ENCODE data around the gene PLCL2. TPM values are rescaled to one million over a fixed set of nuclear protein-coding genes. Genes with fewer than 3 reads are reported as not detected.

Gene PLCL2
- total and polyA plus RNA-seq, 12 donors = 4.5 to 44.0 (median 27.1) TPM

DNA sequence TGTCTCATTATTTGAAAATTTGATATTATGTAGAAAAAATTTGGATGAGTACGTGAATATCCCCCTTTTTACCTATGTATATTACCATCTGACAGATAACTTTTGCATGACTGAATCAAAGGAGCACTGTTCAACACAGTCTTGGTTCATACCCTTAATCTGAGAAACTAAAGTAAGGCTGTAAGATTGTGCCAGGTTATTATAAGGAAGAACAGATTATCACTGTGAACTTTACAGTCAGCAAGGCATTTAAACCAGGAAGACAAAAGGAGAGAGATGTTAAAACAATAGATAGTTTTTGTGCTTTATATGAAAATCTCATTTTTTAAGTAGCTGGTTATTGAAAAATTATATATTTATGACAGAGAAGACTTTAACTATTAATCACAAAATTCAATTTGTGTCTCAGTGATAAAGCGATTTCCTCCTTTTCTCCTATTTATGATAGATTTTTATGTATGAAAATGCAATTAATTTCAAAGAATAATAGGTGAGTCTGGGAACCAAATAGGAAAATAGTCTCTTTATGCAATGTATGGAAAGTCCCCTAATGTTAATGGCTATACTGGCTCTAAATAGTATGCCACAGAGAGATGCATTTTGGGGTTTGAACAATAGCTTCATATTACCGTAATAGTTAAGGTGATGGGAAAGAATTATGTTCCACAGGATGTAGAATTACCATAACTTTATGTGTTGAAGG, 33.4 kb downstream of the PLCL2 start:
- no peaks in the 10 kb centered on the region for H3K36me3 ChIP-seq (replicated peaks in 1 of 2)
- H3K4me3 ChIP-seq = no peak overlapping the region
- DNase-seq = no peak
- WGBS, 4 donors = 86 to 89% (median 87%) methylated on average over 3 of the region's 3 CpGs
- H3K27ac ChIP-seq = no peak overlapping the region
- TF ChIP-seq POLR2A (IDR thresholded peaks at IDR 0.05) = no peak
- TF ChIP-seq, protein P1, sequence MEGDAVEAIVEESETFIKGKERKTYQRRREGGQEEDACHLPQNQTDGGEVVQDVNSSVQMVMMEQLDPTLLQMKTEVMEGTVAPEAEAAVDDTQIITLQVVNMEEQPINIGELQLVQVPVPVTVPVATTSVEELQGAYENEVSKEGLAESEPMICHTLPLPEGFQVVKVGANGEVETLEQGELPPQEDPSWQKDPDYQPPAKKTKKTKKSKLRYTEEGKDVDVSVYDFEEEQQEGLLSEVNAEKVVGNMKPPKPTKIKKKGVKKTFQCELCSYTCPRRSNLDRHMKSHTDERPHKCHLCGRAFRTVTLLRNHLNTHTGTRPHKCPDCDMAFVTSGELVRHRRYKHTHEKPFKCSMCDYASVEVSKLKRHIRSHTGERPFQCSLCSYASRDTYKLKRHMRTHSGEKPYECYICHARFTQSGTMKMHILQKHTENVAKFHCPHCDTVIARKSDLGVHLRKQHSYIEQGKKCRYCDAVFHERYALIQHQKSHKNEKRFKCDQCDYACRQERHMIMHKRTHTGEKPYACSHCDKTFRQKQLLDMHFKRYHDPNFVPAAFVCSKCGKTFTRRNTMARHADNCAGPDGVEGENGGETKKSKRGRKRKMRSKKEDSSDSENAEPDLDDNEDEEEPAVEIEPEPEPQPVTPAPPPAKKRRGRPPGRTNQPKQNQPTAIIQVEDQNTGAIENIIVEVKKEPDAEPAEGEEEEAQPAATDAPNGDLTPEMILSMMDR (IDR thresholded peaks at IDR 0.05) = no peak
- no peaks in the 10 kb centered on the region for H3K9me3 ChIP-seq (replicated peaks in 1 of 3)
- intact Hi-C loops (cut with DNase I) = no loop called here
- H3K27me3 ChIP-seq = no peaks in the 10 kb centered on the region
- peaks cover 0 to 52% of the 10 kb centered on the region in 2 donors for H3K4me1 ChIP-seq (replicated peaks in 1 of 2)

DNA sequence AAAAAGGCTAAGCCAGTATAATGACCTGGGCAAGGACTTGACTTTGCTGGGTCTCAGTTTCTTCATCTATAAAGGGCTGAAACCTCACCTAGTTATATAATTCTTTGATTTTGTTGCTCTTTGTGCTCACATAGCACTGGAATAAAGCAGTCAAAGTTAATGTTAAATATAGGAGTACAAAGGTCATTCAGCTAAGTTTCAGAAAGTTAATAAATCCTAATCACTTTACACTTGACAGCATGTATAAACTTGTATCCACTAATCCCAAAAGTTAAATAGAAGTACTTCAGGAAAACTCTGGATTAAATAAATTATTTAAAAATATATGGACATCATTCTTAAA, 33.9 kb downstream of the PLCL2 start:
- no peaks in the 10 kb centered on the region for H3K27me3 ChIP-seq
- intact Hi-C loops (cut with DNase I) = no loop called here
- H3K9me3 ChIP-seq (replicated peaks in 1 of 3) = no peaks in the 10 kb centered on the region
- H3K27ac ChIP-seq = no peak overlapping the region
- H3K4me3 ChIP-seq = no peak overlapping the region
- H3K36me3 ChIP-seq (replicated peaks in 1 of 2) = no peaks in the 10 kb centered on the region
- DNase-seq = no peak
- TF ChIP-seq, protein P1 (IDR thresholded peaks at IDR 0.05) = no peak
- TF ChIP-seq POLR2A (IDR thresholded peaks at IDR 0.05) = no peak
- H3K4me1 ChIP-seq (replicated peaks in 1 of 2) = peaks cover 0 to 52% of the 10 kb centered on the region in 2 donors

DNA sequence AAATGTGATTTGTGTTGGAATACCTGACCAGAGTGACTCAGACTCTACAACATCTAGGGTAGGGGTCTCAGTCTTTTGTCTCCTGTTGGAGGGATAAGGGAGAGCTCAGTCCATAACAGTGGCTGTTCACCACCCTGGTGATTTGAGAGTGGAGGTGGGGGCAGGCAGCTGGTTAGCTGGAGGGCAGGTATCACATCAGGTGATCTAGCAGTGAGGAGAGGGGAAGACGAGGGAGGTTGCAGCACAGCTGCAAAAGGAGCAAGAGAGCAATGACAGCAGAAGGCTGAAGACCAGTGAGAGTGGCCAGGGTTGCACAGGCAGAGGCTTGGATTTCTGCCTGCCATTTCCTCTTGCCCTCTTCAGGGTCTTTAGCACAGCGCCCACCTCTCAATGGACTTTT, 38.4 kb downstream of the PLCL2 start:
- 77 to 97% (median 94%) methylated on average over 2 of the region's 2 CpGs for WGBS, 4 donors
- Histone ChIP-seq H3K27ac (no peak overlapping the region), H3K27me3 (no peaks in the 10 kb centered on the region), H3K4me1 (replicated peaks in 1 of 2) (peaks cover 0 to 32% of the 10 kb centered on the region in 2 donors), H3K9me3 (replicated peaks in 1 of 3) (no peaks in the 10 kb centered on the region), H3K4me3 (no peak overlapping the region), H3K36me3 (replicated peaks in 1 of 2) (no peaks in the 10 kb centered on the region)
- no peak for DNase-seq
- intact Hi-C loops (cut with DNase I) = no loop called here
- TF ChIP-seq POLR2A (IDR thresholded peaks at IDR 0.05) = no peak
- TF ChIP-seq, protein P1 (IDR thresholded peaks at IDR 0.05) = no peak

DNA sequence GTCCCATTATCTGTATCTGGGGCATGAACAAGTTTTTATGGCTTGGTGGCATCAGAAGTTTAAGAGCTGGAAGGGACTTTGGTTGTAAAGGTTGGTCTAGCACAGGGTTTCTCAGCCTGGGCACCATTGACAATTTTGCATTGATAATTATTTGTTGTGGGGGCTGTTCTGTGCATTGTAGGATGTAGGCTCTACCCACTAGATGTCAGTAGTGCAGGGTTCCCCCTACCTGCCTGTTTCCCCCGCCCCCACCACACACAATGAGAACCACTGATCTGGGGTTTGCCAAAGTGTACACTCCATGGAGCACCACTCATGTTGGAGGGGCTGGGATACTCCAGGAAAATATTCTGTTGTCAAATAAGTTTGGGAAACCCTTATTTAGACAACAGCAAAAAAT, 42.7 kb downstream of the PLCL2 start:
- Histone ChIP-seq H3K27me3 (no peaks in the 10 kb centered on the region), H3K27ac (no peak overlapping the region), H3K9me3 (replicated peaks in 1 of 3) (no peaks in the 10 kb centered on the region), H3K4me1 (replicated peaks in 1 of 2) (peaks cover 6 to 13% of the 10 kb centered on the region in 2 donors), H3K36me3 (replicated peaks in 1 of 2) (no peaks in the 10 kb centered on the region), H3K4me3 (no peak overlapping the region)
- TF ChIP-seq POLR2A (IDR thresholded peaks at IDR 0.05) = no peak
- TF ChIP-seq, protein P1 (IDR thresholded peaks at IDR 0.05) = no peak
- intact Hi-C loops (cut with DNase I) = no loop called here
- WGBS, 4 donors = 87 to 90% (median 89%) methylated on average over 1 of the region's 1 CpG
- no peak for DNase-seq
